Measurements from ENCODE around the gene PDE3B. TPM values are rescaled to one million over a fixed set of nuclear protein-coding genes. Genes with fewer than 3 reads are reported as not detected.
"Not testable (repeated sequence)": the region's sequence is repeated elsewhere in the genome, so short reads cannot be mapped to it uniquely, and the experiment has no call there.

The PDE3B gene
- total and polyA plus RNA-seq, 2 of the 8 experiments (the other 6 are each of a cell fraction or from before 2014, with no cell fraction given): 2.7 to 10.9 TPM

DNA sequence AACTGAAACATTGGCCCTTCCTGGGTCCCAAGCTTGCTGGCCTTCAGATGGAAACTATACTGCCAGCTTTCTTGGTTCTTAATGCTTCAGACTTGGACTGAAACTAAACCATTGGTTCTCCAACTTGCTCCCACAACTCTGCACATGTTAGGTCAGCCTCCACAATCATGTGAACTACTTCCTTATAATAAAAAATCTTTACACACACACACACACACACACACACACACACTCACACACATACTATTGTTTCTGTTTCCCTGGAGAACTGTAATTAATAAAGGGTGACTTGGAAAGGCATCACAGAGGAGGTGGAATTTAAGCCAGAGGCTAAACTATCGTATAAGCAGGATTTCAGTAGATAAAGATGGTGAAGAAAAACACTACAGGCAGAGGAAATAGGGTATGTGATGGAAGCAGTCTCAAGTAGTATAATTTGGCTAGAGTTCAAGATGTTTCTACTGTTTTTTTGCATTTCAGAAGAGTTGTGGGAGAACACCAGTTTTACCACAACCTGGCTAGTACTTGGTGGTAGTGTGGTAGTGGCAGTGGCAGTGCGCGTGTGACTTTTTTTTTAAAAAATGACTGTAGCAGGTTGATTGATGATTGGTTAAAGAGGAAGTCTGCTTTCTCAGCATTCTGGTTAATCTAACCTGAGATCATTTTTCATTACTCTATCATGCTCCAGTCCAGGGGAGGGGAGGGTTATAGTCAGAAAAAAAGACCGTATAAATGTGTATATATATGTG is 70.1 kb downstream of the PDE3B start (continued):
- TF ChIP-seq, protein P1, sequence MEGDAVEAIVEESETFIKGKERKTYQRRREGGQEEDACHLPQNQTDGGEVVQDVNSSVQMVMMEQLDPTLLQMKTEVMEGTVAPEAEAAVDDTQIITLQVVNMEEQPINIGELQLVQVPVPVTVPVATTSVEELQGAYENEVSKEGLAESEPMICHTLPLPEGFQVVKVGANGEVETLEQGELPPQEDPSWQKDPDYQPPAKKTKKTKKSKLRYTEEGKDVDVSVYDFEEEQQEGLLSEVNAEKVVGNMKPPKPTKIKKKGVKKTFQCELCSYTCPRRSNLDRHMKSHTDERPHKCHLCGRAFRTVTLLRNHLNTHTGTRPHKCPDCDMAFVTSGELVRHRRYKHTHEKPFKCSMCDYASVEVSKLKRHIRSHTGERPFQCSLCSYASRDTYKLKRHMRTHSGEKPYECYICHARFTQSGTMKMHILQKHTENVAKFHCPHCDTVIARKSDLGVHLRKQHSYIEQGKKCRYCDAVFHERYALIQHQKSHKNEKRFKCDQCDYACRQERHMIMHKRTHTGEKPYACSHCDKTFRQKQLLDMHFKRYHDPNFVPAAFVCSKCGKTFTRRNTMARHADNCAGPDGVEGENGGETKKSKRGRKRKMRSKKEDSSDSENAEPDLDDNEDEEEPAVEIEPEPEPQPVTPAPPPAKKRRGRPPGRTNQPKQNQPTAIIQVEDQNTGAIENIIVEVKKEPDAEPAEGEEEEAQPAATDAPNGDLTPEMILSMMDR (IDR thresholded peaks at IDR 0.05; ENCODE audit: control extremely low read depth in 1 of 3, insufficient read depth in 1 of 3, low read depth in 1 of 3, low read length in 3 of 3): no peak
- TF ChIP-seq RNF2 (IDR thresholded peaks at IDR 0.05; ENCODE audit: borderline replicate concordance, low read depth, low read length, missing control alignments, poor library complexity, severe bottlenecking) (no peak), KDM1A (IDR thresholded peaks at IDR 0.05; ENCODE audit: borderline replicate concordance, low read length) (no peak)

DNA sequence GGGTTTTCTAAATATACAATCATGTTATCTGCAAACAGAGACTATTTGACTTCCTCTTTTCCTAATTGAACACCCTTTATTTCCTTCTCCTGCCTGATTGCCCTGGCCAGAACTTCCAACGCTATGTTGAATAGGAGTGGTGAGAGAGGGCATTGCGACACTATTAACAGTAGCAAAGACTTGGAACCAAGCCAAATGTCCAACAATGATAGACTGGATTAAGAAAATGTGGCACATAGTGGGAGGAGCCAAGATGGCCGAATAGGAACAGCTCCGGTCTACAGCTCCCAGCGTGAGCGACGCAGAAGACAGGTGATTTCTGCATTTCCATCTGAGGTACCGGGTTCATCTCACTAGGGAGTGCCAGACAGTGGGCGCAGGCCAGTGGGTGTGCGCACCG is 72.1 kb downstream of the PDE3B start:
- POLR2A ChIA-PET (ENCODE audit: partially characterized antibody): interaction anchor here (1.1 kb wide), 1 partner anchor 58 kb away, joined by 4 read pairs; no protein-coding TSS in a partner anchor
- H2AK5ac ChIP-seq (ENCODE audit: low read depth, low read length); H3K4me1 ChIP-seq (replicated peaks in 1 of 4; ENCODE audit: control insufficient read depth in 3 of 4, insufficient read depth in 4 of 4, low read length in 3 of 4); H3K14ac ChIP-seq (ENCODE audit: insufficient read length); H3K18ac ChIP-seq (ENCODE audit: extremely low read depth, low read length); H3K79me2 ChIP-seq (ENCODE audit: control insufficient read depth in 1 of 2, insufficient read depth in 2 of 2, low read length in 2 of 2); H4K20me1 ChIP-seq (replicated peaks in 1 of 2; ENCODE audit: control insufficient read depth in 1 of 2, insufficient read depth in 2 of 2, low read length in 2 of 2); H3K36me3 ChIP-seq (ENCODE audit: control insufficient read depth in 2 of 4, insufficient read depth in 4 of 4, low read length in 3 of 4); H2AFZ ChIP-seq (ENCODE audit: low read length); H2BK12ac ChIP-seq (ENCODE audit: low read depth, low read length); H3K27ac ChIP-seq (ENCODE audit: low read depth, low read length); H3K9me3 ChIP-seq (ENCODE audit: insufficient read depth in 2 of 2, low read depth in 1 of 2, low read length in 1 of 2); H4K8ac ChIP-seq (ENCODE audit: extremely low read depth, insufficient read depth, low read length); H2BK120ac ChIP-seq (replicated peaks; ENCODE audit: low read depth, low read length); DNase-seq (ENCODE audit: low read depth in 1 of 2, low spot score in 2 of 2); H3K23me2 ChIP-seq (ENCODE audit: low read depth, low read length); H3K27me3 ChIP-seq (replicated peaks in 1 of 4; ENCODE audit: control insufficient read depth in 3 of 4, extremely low read depth in 1 of 4, insufficient read depth in 3 of 4, low read length in 3 of 4); FAIRE-seq; H2BK20ac ChIP-seq (ENCODE audit: low read length); H2BK15ac ChIP-seq (ENCODE audit: low read length); H3K79me1 ChIP-seq (ENCODE audit: low read depth, low read length); CTCF ChIA-PET (ENCODE audit: partially characterized antibody); H4K91ac ChIP-seq (replicated peaks; ENCODE audit: insufficient read length, low read length); H3K56ac ChIP-seq (replicated peaks; ENCODE audit: insufficient read length, low read depth, low read length); H3K4ac ChIP-seq (replicated peaks; ENCODE audit: insufficient read length, low read depth, low read length); H3K23ac ChIP-seq (ENCODE audit: insufficient read length); H2BK5ac ChIP-seq (ENCODE audit: low read depth, low read length); H4K5ac ChIP-seq (ENCODE audit: insufficient read length, low read depth, low read length); H3K9ac ChIP-seq (replicated peaks in 1 of 4; ENCODE audit: extremely low read depth in 1 of 4, low read depth in 3 of 4, low read length in 3 of 4): not testable (repeated sequence)
- 0 out of 8 replicates have a peak overlapping the region, but pooled peaks of 2 of the 4 experiments have one; percentile 15 to 47 for H3K4me3 ChIP-seq (ENCODE audit: extremely low read depth in 1 of 4, insufficient read depth in 2 of 4, low read depth in 3 of 4, low read length in 4 of 4)
- WGBS, 2 experiments (ENCODE audit: extremely low coverage in 1 of 2, insufficient coverage in 1 of 2, insufficient read length in 1 of 2, insufficient replicate concordance in 2 of 2, low coverage in 1 of 2, low lambda C conversion rate in 2 of 2, missing lambda C conversion rate in 1 of 2): 85% methylated on average over 7 of the region's 11 CpGs; no CpG with 5 or more reads in 1 of the 2 experiments
- peak overlapping the region in 1 of 2 experiments; percentile 14; a peak in 1 of 4 replicates for H3K4me2 ChIP-seq (ENCODE audit: insufficient read depth in 1 of 2, low read depth in 2 of 2, low read length in 2 of 2)

Measured in H1 (cell line).